GM12878 (cell line): ENCODE measurements around the gene ISOC2. TPM values are rescaled to one million over a fixed set of nuclear protein-coding genes. Genes with fewer than 3 reads are reported as not detected.

Experiments used
- ATAC-seq: fragments of 200-7000 bp; cut with Tn5 transposase; 3 replicates; pipeline ENCODE4 v1.9.1; 2020; ENCODE audit warnings: mild to moderate bottlenecking, moderate library complexity
- BruUV-seq: library from RNA; stranded (reverse); fragments of 400-500 nt; replicated peaks from 2 replicates; lab custom pipeline; 2021; lab: Mats Ljungman, UMichigan
- CTCF ChIA-PET: fragments of 300-600 bp; sonication (Branson Sonifier 250); formaldehyde crosslinking; extraction: SDS; loops from one replicate; lab custom pipeline; 2021; ENCODE audit warnings: inconsistent platforms; lab: Yijun Ruan, JAX
- POLR2A ChIA-PET: fragments of 350-600 bp; formaldehyde crosslinking; extraction: SDS; loops from one replicate; lab custom pipeline; 2021; ENCODE audit warnings: inconsistent platforms; lab: Charles Lee
- RAD21 ChIA-PET: fragments of 300-600 bp; sonication (Branson Sonifier 250); formaldehyde crosslinking; loops from one replicate; lab custom pipeline; 2023; ENCODE audit warnings: antibody characterized with exemption; ENCODE audit not compliant: unreplicated experiment; lab: Charles Lee
- SMC1A ChIA-PET: fragments of 300-600 bp; sonication (Branson Sonifier 250); formaldehyde crosslinking; loops from one replicate; lab custom pipeline; 2023; ENCODE audit not compliant: unreplicated experiment, uncharacterized antibody; lab: Charles Lee
- DNase-seq: peaks from one replicate; pipeline ENCODE4 v3.0.0-alpha.2; 2011; ENCODE audit warnings: low read depth, low spot score
- FAIRE-seq: peaks from 3 replicates; lab custom pipeline; 2011; peaks lifted over from hg19 to GRCh38; lab: Jason Lieb, UNC
- H2AFZ ChIP-seq: 2 replicates; pipeline ENCODE4 v1.6.0; 2011; ENCODE audit warnings: low read depth, low read length, control low read depth; ENCODE audit not compliant: control insufficient read depth
- H3K27ac ChIP-seq: 2 replicates; pipeline ENCODE4 v1.5.1; 2011; ENCODE audit warnings: control low read depth; ENCODE audit not compliant: control insufficient read depth, insufficient read depth
- H3K27me3 ChIP-seq, 2 experiments: replicated peaks in 1 of 2; 2 replicates each; pipeline versions ENCODE4 v1.6.0 to v1.6.1; 2011; ENCODE audit warnings: low read length in 1 of 2; ENCODE audit not compliant: control insufficient read depth in 2 of 2, insufficient read depth in 2 of 2
- H3K36me3 ChIP-seq, 2 experiments: 2 replicates each; pipeline ENCODE4 v1.5.1; 2011; ENCODE audit warnings: low read length in 1 of 2; ENCODE audit not compliant: control insufficient read depth in 2 of 2, insufficient read depth in 2 of 2
- H3K4me1 ChIP-seq: 2 replicates; pipeline ENCODE4 v1.6.1; 2011; ENCODE audit warnings: mild to moderate bottlenecking, low read length, moderate library complexity, mixed read lengths; ENCODE audit not compliant: control insufficient read depth, insufficient read depth
- H3K4me2 ChIP-seq: 2 replicates; pipeline ENCODE4 v1.6.0; 2011; ENCODE audit warnings: control low read depth; ENCODE audit not compliant: control insufficient read depth, insufficient read depth
- H3K4me3 ChIP-seq: fragments of 200-600 bp; sonication (generic); 2 replicates; pipeline ENCODE4 v1.5.1; 2016
- H3K79me2 ChIP-seq: 2 replicates; pipeline ENCODE4 v1.6.0; 2011; ENCODE audit warnings: low read length; ENCODE audit not compliant: control insufficient read depth, insufficient read depth
- H3K9ac ChIP-seq: 2 replicates; pipeline ENCODE4 v1.8.0; 2011; ENCODE audit warnings: low read length, control low read depth, mixed read lengths; ENCODE audit not compliant: control insufficient read depth, insufficient read depth
- H3K9me3 ChIP-seq: replicated peaks from 3 replicates; pipeline ENCODE4 v1.5.1; 2011; ENCODE audit warnings: mild to moderate bottlenecking, low read length; ENCODE audit not compliant: control insufficient read depth, insufficient read depth
- H4K20me1 ChIP-seq: 2 replicates; pipeline ENCODE4 v1.6.0; 2011; ENCODE audit not compliant: control insufficient read depth, insufficient read depth
- CEBPZ ChIP-seq: fragments of 150-350 bp; IDR thresholded peaks from 2 replicates; pipeline ENCODE4 v1.6.1; 2016; ENCODE audit warnings: low read depth, low read length
- EED ChIP-seq: sonication (generic); IDR thresholded peaks from 2 replicates; pipeline ENCODE4 v1.6.1; 2016; ENCODE audit warnings: antibody characterized with exemption, low read depth
- EGR1 ChIP-seq, 2 experiments: IDR thresholded peaks; 1 replicate in 1 of 2; 2 replicates in 1 of 2; pipeline ENCODE4 v1.6.1; 2011 to 2012; ENCODE audit warnings: low read depth in 2 of 2, low read length in 2 of 2, borderline replicate concordance in 1 of 2, mild to moderate bottlenecking in 1 of 2, moderate library complexity in 1 of 2
- EZH2 ChIP-seq: IDR thresholded peaks from 2 replicates; pipeline ENCODE4 v1.6.1; 2012; ENCODE audit warnings: low read depth, mild to moderate bottlenecking, control low read depth, inconsistent platforms, low read length, borderline replicate concordance; ENCODE audit not compliant: control insufficient read depth
- HCFC1 ChIP-seq: fragments of 150-350 bp; IDR thresholded peaks from 2 replicates; pipeline ENCODE4 v1.6.1; 2014; ENCODE audit warnings: low read length
- NKRF ChIP-seq: fragments of 450-650 bp; conservative IDR thresholded peaks from 2 replicates; pipeline ENCODE4 v1.6.1; 2017; ENCODE audit warnings: mild to moderate bottlenecking, moderate library complexity
- PRDM15 ChIP-seq: fragments of 450-650 bp; formaldehyde crosslinking; IDR thresholded peaks from 2 replicates; pipeline ENCODE4 v1.4.0; 2020; ENCODE audit warnings: mild to moderate bottlenecking, moderate library complexity
- YBX1 ChIP-seq: fragments of 450-650 bp; IDR thresholded peaks from 2 replicates; pipeline ENCODE4 v1.6.1; 2016; ENCODE audit warnings: antibody characterized with exemption
- ZZZ3 ChIP-seq: IDR thresholded peaks from 2 replicates; pipeline ENCODE4 v1.6.1; 2011; ENCODE audit warnings: low read depth; ENCODE audit not compliant: control insufficient read depth, insufficient read length
- WGBS: methylation state at CpG from one replicate; pipeline ENCODE4 v1.1.6; 2016; ENCODE audit warnings: low lambda C conversion rate; ENCODE audit not compliant: insufficient replicate concordance, insufficient coverage; ENCODE audit errors: missing lambda C conversion rate; 5-methylcytosine and 5-hydroxymethylcytosine counted together
- in situ Hi-C: fragments of 300-500 bp; cut with MboI; formaldehyde crosslinking; loops from 9 replicates; pipeline ENCODE4 v1.14.3; 2018; ENCODE audit warnings: mixed read lengths
- intact Hi-C: fragments of 100-400 bp; cut with micrococcal nuclease; formaldehyde crosslinking; loops from one replicate; pipeline ENCODE4 v1.14.2; 2022; ENCODE audit not compliant: unreplicated experiment
- polyA plus RNA-seq, 11 experiments: library from polyadenylated mRNA; depleted of rRNA in 4 of 11; unstranded in 6 of 11; stranded (reverse) in 5 of 11; fragments of >200 nt; fragmentation: Nextera tagmentation in 4 of 11; fragmentation: Illumina TruSeq in 1 of 11; extraction: Ambion mirVana in 4 of 11; extraction: Trizol in 1 of 11; gene quantifications; 1 replicate in 1 of 11; 2 replicates in 10 of 11; pipeline versions ENCODE4 v1.2.1 to v1.2.3, GENCODE V29; 2011 to 2016; ENCODE audit warnings: inconsistent platforms in 2 of 11, missing spikeins in 2 of 11, low read depth in 1 of 11
- total RNA-seq, 4 experiments: library from RNA; depleted of rRNA in 3 of 4; stranded (reverse); fragments of >200 nt in 3 of 4; fragmentation: Illumina TruSeq in 1 of 4; extraction: Trizol in 1 of 4; gene quantifications; 2 replicates each; pipeline versions ENCODE4 v1.2.1 to v1.2.3, GENCODE V29; 2013 to 2021

The ISOC2 gene
- total and polyA plus RNA-seq, 10 of the 15 experiments (the other 5 are each of a cell fraction or from before 2014, with no cell fraction given), result 0.72 to 238 (median 56.9) TPM

- ChIA-PET CTCF (interaction anchor here (0.7 to 3.2 kb wide), 4 partner anchors 7 to 785 kb away, joined by 3 to 15 read pairs (median 4); no protein-coding TSS in a partner anchor), SMC1A (interaction anchor here (0.6 kb wide), 1 partner anchor 141 kb away, joined by 3 read pairs; no protein-coding TSS in a partner anchor), POLR2A (no interaction called here), RAD21 (interaction anchor here (1.9 kb wide), 1 partner anchor 44 kb away, joined by 6 read pairs; no protein-coding TSS in a partner anchor)
- Histone ChIP-seq H3K9me3 (no peaks in the 10 kb centered on the region), H3K36me3 (peaks cover 0 to 3% of the 10 kb centered on the region in 2 experiments; a peak in 3 of 4 replicates), H3K4me2 (peak overlapping the region; percentile 71; the same call in 1 of the 2 replicates), H4K20me1 (no peaks in the 10 kb centered on the region; the same call in 1 of the 2 replicates), H3K27ac (no peak overlapping the region), H3K9ac (no peak overlapping the region; the same call in 1 of the 2 replicates), H3K27me3 (no peaks in the 10 kb centered on the region), H3K4me3 (peak overlapping the region; percentile 96; the same call in 1 of the 2 replicates), H3K4me1 (no peaks in the 10 kb centered on the region), H2AFZ (no peak overlapping the region), H3K79me2 (peaks cover 9% of the 10 kb centered on the region)
- 79% methylated on average over 16 of the region's 16 CpGs for WGBS
- intact Hi-C loops, result no loop called here
- TSS peak; percentile 80 for BruUV-seq
- DNase-seq (no peak), FAIRE-seq (peak; percentile 47), ATAC-seq (no peak)
- in situ Hi-C loops, result no loop called here
- TF ChIP-seq NKRF (no peak), ZZZ3 (no peak), HCFC1 (no peak), EZH2 (no peak), EED (no peak), YBX1 (no peak), EGR1 (IDR thresholded peaks at IDR 0.05; ENCODE audit: borderline replicate concordance in 1 of 2, low read depth in 2 of 2, low read length in 2 of 2) (no peak), PRDM15 (CRISPR knock-in tag) (no peak), CEBPZ (no peak)
These were observed 1.3 kb downstream of the ISOC2 start for GRCh38 chr19:55459950-55460657.
